GM19351 (cell line): ENCODE results near the gene PPP4R2.

Experiments
- ATAC-seq: cut with Tn5 transposase; IDR thresholded peaks from one replicate; pipeline ENCODE4 v1.9.1; 2021; ENCODE audit warnings: mild to moderate bottlenecking, moderate library complexity; ENCODE audit not compliant: unreplicated experiment

Gene PPP4R2

GRCh38 chr3:73068419-73068818 lies 71.8 kb downstream of the PPP4R2 start:
- no peak for ATAC-seq

GRCh38 chr3:73069187-73069586 lies 72.6 kb downstream of the PPP4R2 start:
- no peak for ATAC-seq

DNA sequence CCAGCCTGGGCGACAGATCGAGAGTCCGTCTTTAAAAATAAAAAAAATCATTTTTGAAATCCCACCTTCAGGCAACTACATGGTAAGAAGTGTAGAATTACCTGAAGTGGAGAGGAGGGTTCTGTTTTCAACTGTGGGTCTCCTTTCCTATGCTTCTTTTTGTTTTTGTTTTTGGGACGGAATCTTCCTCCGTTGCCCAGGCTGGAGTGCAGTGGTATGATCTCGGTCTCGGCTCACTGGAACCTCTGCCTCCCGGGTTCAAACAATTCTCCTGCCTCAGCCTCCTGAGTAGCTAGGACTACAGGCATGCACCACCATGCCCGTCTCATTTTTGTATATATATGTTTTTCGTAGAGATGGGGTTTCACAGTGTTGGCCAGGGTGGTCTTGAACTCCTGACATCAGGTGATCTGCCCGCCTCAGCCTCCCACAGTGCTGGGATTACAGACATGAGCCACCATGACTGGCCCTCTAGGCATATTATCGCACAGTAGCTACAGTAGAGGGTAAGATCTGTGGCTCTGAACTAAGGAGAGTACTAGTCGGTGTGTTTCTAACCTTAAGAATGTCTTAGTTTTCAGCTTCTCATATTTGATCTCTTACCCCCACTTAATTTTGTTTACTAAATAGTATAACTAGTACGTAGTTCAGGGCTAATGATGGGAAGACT lies 73.3 kb downstream of the PPP4R2 start:
- no peak for ATAC-seq

DNA sequence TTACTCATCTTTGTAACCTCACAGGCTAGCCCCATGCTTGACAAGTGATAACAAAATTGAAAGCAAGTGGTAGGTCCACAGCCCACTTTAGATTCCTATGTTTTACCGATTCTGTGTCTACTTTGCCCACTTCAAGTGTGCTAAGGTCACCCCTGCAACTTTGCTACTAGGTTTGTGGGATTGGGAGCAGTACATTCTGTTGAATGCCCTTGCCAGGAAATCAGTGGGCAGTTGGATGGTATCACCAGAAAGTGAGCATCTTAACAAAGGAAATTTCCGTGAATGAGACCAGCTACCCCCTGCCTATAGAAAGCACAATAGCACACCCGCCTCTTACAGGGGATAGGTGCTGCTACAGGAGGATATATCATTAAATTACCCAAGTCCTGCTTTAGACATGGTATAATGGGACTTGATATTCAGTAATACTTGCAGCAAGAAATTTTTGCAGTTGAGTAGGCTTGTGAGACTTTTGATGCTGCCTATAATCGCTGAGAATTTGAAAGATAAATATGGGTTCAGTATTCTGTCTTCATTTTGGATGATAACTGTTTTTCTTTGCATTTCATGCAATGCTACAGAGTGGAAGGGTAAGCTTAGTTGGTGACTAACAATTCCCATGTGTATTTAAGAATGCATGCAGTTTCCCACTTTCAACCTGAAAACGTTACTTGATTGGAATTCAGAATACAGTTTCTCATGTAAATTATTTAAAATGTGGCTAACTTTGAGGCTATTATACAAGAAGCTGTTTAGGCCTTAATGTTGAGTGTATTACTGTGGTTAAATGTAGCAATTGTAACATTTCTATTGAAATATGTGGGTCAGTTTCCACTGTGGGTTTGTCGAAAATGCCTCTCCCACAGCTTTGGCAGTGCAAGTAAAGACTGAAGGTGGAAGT lies 74.3 kb downstream of the PPP4R2 start:
- no peak for ATAC-seq

DNA sequence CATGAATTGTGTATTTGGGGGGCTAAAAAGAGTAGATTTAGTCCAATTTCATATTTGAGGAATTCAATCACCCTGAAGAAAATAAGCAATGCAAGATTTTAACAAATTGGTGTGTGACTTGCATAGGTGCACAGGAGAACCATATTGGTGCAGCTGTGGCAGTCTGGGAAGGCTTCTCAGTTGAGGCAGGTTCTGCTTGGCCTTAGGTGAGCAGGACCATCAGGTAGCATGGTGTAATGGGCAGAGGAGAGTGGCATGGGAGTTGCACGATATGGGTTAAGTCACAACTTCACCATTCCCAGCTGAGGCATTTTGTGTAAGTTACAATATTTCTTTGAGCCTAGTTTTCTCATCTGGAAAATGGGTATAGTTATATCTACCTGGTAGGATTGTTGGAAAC lies 75.3 kb downstream of the PPP4R2 start:
- no peak for ATAC-seq

GRCh38 chr3:73072634-73073033 lies 76.0 kb downstream of the PPP4R2 start:
- no peak for ATAC-seq

DNA sequence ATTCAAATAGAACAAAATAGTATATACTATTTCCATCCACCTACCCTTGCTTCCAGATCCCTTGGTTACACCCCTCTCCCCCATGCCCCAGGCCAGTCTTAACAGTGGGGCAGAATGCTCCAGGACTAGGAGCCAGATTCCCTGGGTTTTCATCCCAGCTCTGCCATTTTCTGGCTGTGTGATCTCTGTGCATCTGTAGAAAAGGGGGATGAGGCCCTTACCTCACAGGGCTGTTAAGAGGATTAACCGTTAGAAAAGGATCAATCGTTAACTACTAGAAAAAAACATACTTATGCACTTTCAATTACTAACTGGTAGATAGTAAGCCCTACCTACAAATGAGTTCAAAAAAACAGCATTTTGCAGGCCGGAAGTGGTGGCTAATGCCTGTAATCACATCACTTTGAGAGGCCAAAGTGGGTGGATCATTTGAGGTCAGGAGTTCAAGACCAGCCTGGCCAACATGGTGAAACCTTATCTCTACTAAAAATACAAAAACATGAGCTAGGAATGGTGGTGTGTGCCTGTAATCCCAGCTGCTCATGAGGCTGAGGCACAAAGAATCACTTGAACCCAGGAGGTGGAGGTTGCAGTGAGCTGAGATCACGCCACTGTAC lies 76.6 kb downstream of the PPP4R2 start:
- ATAC-seq: no peak

GRCh38 chr3:73074781-73075180 lies 78.2 kb downstream of the PPP4R2 start:
- ATAC-seq: no peak

- ATAC-seq: peak; percentile 86
Observed at GRCh38 chr3:73080216-73080966, 83.8 kb downstream of the PPP4R2 start.

GRCh38 chr3:73081140-73081539 lies 84.5 kb downstream of the PPP4R2 start:
- ATAC-seq: no peak

DNA sequence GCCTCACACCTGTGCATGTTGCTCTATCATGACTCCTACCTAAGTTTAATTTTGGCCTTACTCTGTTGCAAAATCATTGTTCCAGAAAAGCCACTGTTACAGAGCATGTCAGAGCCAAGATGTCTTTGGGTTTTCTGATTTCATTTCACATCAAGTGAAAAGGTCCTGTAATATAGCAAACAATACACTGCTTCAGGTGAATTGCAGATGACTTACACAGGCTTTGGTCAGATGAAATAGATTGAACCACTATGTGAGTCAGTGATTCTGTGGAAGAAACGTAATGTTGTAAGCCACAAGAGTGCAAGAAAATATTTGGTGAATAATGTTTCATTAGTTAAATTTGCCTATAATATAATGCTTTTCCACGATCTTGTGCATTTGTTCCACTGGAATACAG lies 87.6 kb downstream of the PPP4R2 start:
- ATAC-seq: no peak

- ATAC-seq: peak; percentile 55
Observed at GRCh38 chr3:73086071-73086494, 89.5 kb downstream of the PPP4R2 start.

- no peak for ATAC-seq
Observed at GRCh38 chr3:73094129-73094528, 97.5 kb downstream of the PPP4R2 start.

DNA sequence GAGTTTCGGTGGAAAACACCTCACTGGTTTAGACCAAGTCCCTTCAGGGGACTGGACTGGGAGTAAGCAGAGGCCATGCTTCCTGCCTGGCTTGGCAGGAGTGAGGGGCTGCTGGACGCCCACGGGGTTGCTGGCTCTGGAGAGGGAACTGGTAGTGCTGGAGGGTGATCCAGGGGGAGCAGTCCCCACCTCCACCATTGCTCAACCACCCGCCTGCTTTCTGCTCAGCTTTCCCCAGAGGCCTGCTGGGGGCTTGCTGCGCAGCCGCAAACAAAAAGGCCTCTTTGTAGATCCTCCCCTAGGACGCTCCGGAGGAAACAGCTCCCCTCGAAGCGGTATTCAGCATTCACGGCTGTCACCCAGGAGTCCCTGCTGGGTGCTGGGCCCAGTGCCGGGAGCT lies 98.3 kb downstream of the PPP4R2 start:
- no peak for ATAC-seq

- no peak for ATAC-seq
Observed at GRCh38 chr3:73096169-73096568, 99.6 kb downstream of the PPP4R2 start.

- no peak for ATAC-seq
Observed at GRCh38 chr3:73098026-73098425, 101.4 kb downstream of the PPP4R2 start.

GRCh38 chr3:73098873-73099272 lies 102.3 kb downstream of the PPP4R2 start:
- no peak for ATAC-seq

DNA sequence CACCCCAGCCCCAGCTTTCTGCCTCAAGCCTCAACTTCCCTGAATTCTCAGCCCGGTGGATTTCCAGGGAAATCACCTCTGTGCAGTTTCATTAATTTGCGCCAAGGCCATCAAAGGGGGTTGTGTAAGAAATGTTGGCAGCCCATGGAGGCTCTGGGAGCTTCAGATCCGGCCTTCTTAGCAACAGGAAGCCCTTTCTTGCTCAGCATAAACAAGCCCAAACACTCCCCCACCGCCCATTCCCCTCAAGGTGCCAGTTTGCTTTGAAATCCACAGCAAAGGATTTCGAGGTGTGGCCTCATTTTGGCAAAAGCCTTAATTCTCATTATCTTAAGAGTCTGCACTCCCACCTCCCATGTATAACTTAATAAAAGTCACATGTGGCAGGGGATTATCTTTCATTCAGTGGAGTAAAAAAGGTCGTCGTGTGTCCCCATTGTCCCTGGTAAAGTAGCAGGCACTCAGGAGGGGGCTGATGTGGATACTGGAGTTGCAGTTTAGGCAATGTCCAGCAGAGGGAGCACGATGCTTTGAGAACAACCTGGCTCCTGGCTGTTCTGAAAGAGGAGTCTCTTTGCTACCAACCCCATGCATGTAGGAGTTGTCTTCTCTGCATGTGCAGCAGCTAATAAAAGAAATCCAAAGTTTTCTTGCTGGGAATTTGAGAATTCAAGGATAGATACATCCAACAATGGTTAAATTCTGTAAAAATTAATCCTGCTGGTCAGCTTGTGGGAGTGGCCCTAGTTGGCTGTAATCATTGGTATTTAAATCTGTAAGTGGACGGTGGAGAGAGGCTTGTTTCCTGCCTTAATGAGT lies 104.3 kb downstream of the PPP4R2 start:
- ATAC-seq: peak; percentile 92

- no peak for ATAC-seq
Observed at GRCh38 chr3:73101881-73102280, 105.3 kb downstream of the PPP4R2 start.

DNA sequence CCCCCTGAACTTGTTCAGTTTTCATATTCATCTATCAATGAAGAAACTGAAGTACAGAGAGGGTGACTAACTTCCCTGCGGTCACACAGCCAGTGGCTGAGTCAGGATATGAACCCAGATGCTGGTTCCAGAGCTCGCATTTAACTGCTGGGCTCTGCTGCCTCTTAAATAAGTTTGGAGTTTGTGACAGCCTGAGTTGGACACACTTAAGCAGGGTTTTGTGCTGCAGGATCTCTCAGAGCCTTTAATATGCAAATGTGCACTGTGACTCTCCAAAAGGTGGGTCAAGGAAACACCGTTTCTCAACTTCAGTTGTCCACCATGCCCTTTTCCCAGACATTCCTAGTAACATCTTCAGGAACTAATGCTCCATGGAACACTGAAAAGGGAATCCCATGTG lies 110.6 kb downstream of the PPP4R2 start:
- no peak for ATAC-seq
